ENCODE data around the gene TRIM46. TPM values are rescaled to one million over a fixed set of nuclear protein-coding genes. Genes with fewer than 3 reads are reported as not detected.

TRIM46 gene
- total RNA-seq, 2 donors from 2014 or later, result 0.14 to 1.6 TPM

MicroRNA genes within 50 kb of the gene (microRNA counts, 767-probe panel; counts per million panel counts)
- microRNA hsa-miR-92b-3p, result 659 to 2,063 counts per million in 2 donors

Small RNA genes lying within 50 kb of the gene (small RNA-seq; reads per million reads assigned to genes)
- gene HMGN2P18, result 0 reads per million in 2 donors

Other genes with a start within 250 kb of the TRIM46 start
- 10 to 100 TPM; 23.2 to 26.2 TPM for gene PMVK, start 237.1 kb upstream of the TRIM46 start, total RNA-seq
- gene PBXIP1, start 217.8 kb upstream of the TRIM46 start, total RNA-seq, result 100 to 1,000 TPM; 113 to 140 TPM
- 10 to 100 TPM; 44.1 to 44.6 TPM for gene PYGO2, start 212.1 kb upstream of the TRIM46 start, total RNA-seq
- 10 to 100 TPM; 85.0 to 97.2 TPM for gene SHC1, start 203.1 kb upstream of the TRIM46 start, total RNA-seq
- gene CKS1B, start 199.2 kb upstream of the TRIM46 start, total RNA-seq, result 10 to 100 TPM; 33.5 to 47.5 TPM
- 10 to 100 TPM; 31.5 to 35.3 TPM for gene FLAD1, start 190.5 kb upstream of the TRIM46 start, total RNA-seq
- gene LENEP, start 180.3 kb upstream of the TRIM46 start, total RNA-seq, result not detected
- 100 to 1,000 TPM in 1 of 2 donors, 10 to 100 TPM in 1; 60.0 to 103 TPM for gene ZBTB7B, start 171.0 kb upstream of the TRIM46 start, total RNA-seq
- 1 to 10 TPM; 2.3 to 5.3 TPM for gene DCST2, start 140.1 kb upstream of the TRIM46 start, total RNA-seq
- gene DCST1, start 140.0 kb upstream of the TRIM46 start, total RNA-seq, result under 1 TPM in 1 of 2 donors, not detected in 1; 0.51 TPM
- gene ADAM15, start 122.5 kb upstream of the TRIM46 start, total RNA-seq, result 100 to 1,000 TPM in 1 of 2 donors, 10 to 100 TPM in 1; 72.5 to 138 TPM
- 10 to 100 TPM; 10.3 to 23.4 TPM for gene EFNA4, start 110.1 kb upstream of the TRIM46 start, total RNA-seq
- 1 to 10 TPM; 5.9 to 8.4 TPM for gene EFNA3, start 95.0 kb upstream of the TRIM46 start, total RNA-seq
- 100 to 1,000 TPM in 1 of 2 donors, 10 to 100 TPM in 1; 85.1 to 132 TPM for gene EFNA1, start 46.0 kb upstream of the TRIM46 start, total RNA-seq
- gene SLC50A1, start 38.0 kb upstream of the TRIM46 start, total RNA-seq, result 10 to 100 TPM; 26.6 to 48.0 TPM
- 10 to 100 TPM; 93.6 to 97.0 TPM for gene DPM3, start 33.3 kb upstream of the TRIM46 start, total RNA-seq
- 100 to 1,000 TPM; 111 to 236 TPM for gene KRTCAP2, start 545 bp upstream of the TRIM46 start, total RNA-seq
- 10 to 100 TPM; 13.1 to 38.5 TPM for gene THBS3, start 34.0 kb downstream of the TRIM46 start, total RNA-seq
- 10 to 100 TPM; 49.6 to 57.1 TPM for gene MTX1, start 34.8 kb downstream of the TRIM46 start, total RNA-seq
- gene ENTREP3, start 81.6 kb downstream of the TRIM46 start, total RNA-seq, result 10 to 100 TPM; 19.6 to 24.3 TPM
- 10 to 100 TPM; 84.1 to 97.8 TPM for gene SCAMP3, start 88.5 kb downstream of the TRIM46 start, total RNA-seq
- gene CLK2, start 99.7 kb downstream of the TRIM46 start, total RNA-seq, result 10 to 100 TPM; 28.1 to 56.5 TPM
- 1 to 10 TPM; 1.9 to 2.6 TPM for gene HCN3, start 103.6 kb downstream of the TRIM46 start, total RNA-seq
- not detected for gene PKLR, start 127.6 kb downstream of the TRIM46 start, total RNA-seq
- gene FDPS, start 135.0 kb downstream of the TRIM46 start, total RNA-seq, result 100 to 1,000 TPM in 1 of 2 donors, 10 to 100 TPM in 1; 59.6 to 100 TPM
- 10 to 100 TPM; 34.0 to 35.1 TPM for gene RUSC1, start 147.0 kb downstream of the TRIM46 start, total RNA-seq

All from prostate gland (tissue), 2 donors.